Measurements from ENCODE around the gene KRTAP5-4.
"Not testable (repeated sequence)": the region's sequence is repeated elsewhere in the genome, so short reads cannot be mapped to it uniquely, and the experiment has no call there.

Gene KRTAP5-4

GRCh38 chr11:1600626-1601025, 21.3 kb downstream of the KRTAP5-4 start:
- no peak for DNase-seq (ENCODE audit: low read depth in 2 of 2)

DNA sequence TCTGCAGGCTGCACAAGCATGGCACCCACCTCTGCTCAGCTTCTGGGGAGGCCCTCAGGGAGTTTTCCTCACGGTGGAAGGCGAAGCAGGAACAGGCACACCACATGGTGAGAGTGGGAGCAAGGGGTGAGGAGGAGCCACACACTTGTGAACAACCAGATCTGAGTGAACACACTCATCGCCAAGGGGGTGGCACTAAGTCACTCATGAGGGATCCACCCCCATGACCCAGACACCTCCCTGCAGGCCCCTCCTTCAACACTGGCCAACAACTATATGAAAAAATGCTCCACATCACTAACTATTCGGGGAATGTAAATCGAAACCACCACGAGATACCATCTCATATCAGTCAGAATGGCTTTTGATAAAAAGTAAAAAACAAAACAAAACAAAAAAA, 23.1 kb downstream of the KRTAP5-4 start:
- no peak for DNase-seq (ENCODE audit: low read depth in 2 of 2)

DNA sequence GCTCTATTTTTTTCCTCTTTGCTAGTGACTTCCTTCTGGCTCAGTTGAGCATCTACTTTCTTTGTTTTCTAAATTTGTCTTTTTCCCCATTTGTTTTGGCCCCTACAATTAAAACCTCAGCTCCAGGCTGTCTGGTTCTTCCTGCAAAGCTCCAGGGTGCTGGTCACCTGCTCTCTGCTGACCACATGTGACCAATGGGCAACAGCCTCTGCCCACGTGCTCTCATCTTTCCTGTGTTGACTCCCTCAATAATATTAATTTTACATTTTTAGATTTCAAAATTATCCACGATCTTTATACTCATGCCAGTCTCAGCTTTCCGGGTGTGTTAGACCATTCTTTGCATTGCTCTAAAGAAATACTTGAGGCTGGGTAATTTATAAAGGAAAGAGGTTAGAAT, 23.5 kb downstream of the KRTAP5-4 start:
- DNase-seq (ENCODE audit: low read depth in 2 of 2): not testable (repeated sequence)

GRCh38 chr11:1597994-1598380, 24.0 kb downstream of the KRTAP5-4 start, which contains the start of gene KRTAP5-2:
Gene KRTAP5-2 (minus strand): TSS chr11:1598294. CDS start chr11:1598250, 44 bp downstream.
- DNase-seq (ENCODE audit: low read depth in 2 of 2): no peak

- DNase-seq (ENCODE audit: low read depth in 2 of 2): no peak
Observed at GRCh38 chr11:1597331-1597993, 24.5 kb downstream of the KRTAP5-4 start.

DNA sequence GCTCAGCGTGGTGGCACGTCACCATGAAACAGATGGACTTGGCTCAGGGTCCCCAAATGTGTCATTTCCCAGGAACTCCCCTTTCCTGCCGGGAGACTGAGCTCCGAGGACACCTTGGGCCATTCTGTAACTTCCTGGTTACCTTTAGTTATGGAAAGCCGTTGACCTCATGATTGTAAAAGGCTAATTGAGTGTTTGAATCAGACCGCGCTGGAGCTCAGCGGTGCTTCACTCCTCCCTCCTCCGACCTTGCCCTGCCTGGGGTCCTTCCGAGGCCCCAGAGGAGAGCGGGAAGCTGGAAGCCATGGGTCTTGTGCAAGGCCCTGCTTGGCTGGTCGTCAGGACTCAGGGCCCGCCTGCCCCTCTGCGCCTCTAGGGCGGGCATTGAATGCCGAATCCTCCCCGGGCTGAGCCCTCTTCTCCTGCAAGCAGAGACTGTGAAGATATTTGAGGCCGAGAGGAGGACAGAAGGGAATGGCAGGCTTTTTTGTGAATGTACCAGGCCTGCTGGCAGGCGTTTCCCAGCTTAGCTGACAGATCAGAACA, 25.3 kb downstream of the KRTAP5-4 start:
- not testable (repeated sequence) for DNase-seq (ENCODE audit: low read depth in 2 of 2)

GRCh38 chr11:1595994-1596575, 25.9 kb downstream of the KRTAP5-4 start:
- not testable (repeated sequence) for DNase-seq (ENCODE audit: low read depth in 2 of 2)

DNA sequence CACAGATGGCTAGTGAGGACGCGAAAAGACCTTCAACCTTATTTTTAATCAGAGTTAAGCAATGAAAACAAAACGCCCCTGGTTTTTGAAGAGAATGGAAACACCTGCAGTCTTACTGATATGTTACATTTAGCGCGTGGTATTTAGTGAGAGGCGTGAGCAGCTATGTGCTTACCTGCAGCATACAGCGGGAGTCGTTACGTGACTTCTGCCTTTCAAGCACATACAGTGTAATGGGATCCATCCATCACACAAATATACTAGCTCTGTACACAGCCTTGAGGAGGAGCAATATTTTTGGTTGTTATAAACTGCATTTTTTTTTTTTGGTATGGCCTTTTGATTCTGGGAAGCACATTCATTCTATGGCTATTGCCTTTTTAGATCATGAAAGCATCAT, 29.3 kb downstream of the KRTAP5-4 start:
- DNase-seq (ENCODE audit: low read depth in 2 of 2): no peak

GRCh38 chr11:1589996-1590395, 31.9 kb downstream of the KRTAP5-4 start:
- no peak for DNase-seq (ENCODE audit: low read depth in 2 of 2)

DNA sequence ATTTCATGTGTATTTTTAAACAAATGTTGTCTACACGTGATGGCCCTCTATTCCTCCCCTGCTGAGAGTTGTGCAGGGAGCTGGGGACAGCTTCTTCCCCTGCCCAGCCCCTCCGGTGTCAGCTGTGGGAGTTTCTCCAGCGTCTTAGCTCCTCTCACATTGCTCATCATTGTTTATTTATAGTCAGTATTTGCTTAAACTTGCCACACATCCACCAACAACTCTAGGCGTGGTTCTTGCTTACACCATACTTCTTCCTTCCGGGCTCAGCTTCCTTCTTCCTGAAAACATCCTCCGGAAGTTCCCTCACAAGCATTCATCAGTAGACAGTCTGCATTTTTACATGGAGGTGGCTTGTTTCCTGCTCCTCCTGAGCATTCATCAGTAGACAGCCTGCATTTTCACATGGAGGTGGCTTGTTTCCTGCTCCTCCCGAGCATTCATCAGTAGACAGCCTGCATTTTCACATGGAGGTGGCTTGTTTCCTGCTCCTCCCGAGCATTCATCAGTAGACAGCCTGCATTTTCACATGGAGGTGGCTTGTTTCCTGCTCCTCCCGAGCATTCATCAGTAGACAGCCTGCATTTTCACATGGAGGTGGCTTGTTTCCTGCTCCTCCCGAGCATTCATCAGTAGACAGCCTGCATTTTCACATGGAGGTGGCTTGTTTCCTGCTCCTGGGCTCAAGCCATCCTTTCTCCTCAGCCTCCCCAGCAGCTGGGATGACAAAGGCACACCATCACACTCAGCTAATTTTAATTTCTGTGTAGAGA, 32.6 kb downstream of the KRTAP5-4 start:
- DNase-seq (ENCODE audit: low read depth in 2 of 2): not testable (repeated sequence)

DNA sequence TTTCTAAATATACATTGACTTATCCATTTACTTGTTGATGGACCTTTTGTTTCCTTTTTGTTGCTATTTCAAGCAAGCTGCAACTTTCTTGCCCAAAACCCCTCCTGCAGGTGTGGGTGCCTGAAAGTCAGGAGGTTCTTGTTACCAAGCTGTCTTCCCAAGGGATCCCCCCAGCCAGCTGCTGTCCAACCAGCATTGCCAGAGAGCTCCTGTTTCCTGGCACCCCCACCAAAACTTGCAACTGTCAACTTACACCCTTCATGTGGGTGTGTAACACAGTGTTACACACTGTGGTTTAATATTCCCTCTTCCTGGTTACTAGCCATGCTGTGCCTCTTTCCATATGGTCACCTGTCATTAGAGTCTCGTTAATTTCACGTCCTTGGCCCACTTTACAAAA, 35.2 kb downstream of the KRTAP5-4 start:
- no peak for DNase-seq (ENCODE audit: low read depth in 2 of 2)

DNA sequence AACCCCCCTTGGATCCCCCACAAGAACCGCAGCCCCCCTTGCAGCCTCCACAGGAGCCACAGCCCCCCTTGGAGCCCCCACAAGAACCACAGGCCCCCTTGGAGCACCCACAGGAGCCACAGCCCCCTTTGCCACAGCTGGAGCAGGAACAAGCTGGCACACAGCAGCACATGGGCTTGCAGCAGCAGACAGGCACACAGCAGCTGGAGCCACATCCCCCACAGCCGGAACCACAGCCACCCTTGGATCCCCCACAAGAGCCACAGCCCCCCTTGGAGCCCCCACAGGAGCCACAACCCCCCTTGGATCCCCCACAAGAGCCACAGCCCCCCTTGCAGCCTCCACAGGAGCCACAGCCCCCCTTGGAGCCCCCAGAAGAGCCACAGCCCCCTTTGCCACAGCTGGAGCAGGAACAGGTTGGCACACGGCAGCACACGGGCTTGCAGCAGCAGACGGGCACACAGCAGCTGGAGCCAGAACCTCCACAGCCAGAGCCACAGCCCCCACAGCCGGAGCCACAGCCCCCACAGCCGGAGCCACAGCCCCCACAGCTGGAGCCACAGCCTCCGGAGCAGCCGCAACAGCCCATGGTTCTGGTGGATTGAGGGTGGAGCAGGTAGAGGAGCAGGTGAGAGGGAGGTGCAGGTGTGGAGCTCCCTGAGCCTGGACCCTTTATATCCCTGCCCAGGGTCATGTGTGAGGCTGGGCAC, 37.1 kb downstream of the KRTAP5-4 start, which contains the start of gene KRTAP5-1:
TSS of gene KRTAP5-1 (minus strand) at position 623 of the 710 bp plus-strand sequence. CDS start at position 589, 34 bp downstream.
- DNase-seq (ENCODE audit: low read depth in 2 of 2): not testable (repeated sequence)

GRCh38 chr11:1582909-1583308, 39.0 kb downstream of the KRTAP5-4 start:
- DNase-seq (ENCODE audit: low read depth in 2 of 2): not testable (repeated sequence)

DNA sequence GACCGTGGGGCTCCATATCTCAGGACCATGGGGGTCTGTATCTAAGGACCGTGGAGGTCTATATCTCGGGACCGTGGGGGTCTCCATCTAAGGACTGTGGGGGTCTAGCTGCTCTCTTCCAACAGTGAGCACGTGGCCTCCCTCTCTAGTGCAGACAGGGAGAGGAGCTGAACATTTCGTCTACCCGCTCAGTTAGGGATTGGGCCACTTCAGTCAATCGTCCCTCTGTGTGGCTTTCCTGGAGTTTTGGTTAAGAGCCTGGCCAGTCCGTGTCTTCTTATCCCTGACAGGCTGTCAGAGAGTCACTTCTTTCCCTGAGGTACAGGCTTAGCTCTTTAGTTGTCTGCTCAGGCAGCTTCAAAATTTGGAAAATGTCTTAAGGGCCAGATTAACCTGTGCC, 40.0 kb downstream of the KRTAP5-4 start:
- DNase-seq (ENCODE audit: low read depth in 2 of 2): no peak

DNA sequence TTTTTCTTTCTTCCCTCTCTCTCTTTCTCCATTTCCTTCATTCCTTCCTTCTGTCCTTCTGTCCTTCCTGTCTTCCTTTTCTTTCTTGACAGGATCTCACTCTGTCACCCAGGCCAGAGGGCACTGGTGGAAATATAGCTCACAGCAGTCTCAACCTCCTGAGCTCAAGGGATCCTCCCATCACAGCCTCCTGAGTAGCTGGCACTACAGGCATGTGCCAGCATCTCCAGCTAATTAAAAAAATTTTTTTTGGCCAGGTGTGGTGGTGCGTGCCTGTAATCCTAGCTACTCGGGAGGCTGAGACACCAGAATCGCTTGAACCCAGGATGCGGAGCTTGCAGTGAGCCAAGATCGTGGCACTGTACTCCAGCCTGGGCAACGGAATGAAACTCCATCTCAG, 45.1 kb downstream of the KRTAP5-4 start:
- DNase-seq (ENCODE audit: low read depth in 2 of 2): no peak

DNA sequence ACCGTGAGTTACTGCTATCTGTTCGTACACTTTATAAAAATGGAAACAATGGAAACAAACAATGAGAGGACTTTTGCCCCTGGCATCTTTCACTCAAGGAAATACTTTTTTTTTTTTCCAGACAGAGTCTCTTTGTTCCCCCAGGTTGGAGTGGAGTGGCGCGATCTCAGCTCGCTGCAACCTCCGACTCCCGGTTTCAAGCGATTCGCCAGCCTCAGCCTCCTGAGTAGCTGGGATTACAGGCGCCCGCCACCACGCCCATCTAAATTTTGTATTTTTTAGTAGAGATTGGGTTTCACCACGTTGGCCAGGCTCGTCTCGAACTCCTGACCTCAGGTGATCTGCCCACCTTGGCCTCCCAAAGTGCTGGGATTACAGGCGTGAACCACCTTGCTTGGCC, 46.2 kb downstream of the KRTAP5-4 start:
- not testable (repeated sequence) for DNase-seq (ENCODE audit: low read depth in 2 of 2)

GRCh38 chr11:1574933-1575242, 47.0 kb downstream of the KRTAP5-4 start:
- no peak for DNase-seq (ENCODE audit: low read depth in 2 of 2)

DNA sequence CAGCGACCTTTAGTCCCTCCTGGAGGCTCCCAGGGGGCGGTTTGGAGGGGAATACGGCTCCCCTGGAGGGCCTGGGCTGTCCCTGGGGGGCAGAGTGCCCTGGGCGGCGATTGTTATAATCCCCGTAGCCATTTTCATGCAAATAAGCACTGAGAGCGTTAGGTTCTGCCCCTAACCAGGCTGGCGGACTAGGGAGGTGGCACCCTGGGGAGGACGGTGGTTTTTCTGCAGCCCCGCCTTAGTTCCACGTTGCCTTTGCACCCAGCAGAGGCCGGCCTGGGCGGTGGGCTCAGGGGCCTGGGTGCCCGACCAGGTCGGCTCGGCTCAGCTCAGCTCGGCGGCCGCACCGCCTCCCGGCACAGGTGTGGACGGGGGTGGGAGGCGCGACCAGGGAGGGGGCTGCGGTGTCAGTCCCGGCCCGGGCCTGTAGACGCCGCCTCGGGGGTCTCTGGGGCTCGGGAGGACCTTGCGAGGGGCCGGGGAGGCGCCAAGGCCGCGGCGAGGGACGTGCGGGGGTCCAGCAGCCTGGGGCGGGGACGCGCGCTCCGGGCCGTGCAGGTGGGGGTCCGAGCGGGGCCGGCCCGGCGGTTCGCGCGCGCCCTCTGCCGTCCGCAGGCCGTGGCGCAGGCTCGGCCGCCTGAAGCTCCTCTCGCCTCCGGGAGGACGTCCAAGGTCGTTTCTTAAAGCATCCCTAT, 47.6 kb downstream of the KRTAP5-4 start:
- no peak for DNase-seq (ENCODE audit: low read depth in 2 of 2)

DNA sequence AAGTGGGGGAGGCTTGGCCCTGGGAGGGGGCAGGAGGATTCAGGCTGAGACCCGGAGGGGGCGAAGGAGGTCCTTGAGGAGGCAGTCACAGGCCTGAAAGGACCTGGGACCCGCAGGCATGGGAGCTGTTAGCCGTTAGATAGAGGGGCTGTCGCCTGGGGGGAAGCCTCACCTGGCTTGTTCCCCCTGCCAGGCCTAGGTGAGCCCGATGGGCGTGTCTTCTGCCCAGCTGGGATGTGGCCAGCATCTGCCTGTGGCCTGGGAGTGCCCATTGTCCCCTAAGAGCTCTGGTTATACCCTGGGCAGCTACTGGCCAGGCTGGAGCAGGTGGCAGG, 48.1 kb downstream of the KRTAP5-4 start:
- no peak for DNase-seq (ENCODE audit: low read depth in 2 of 2)

GRCh38 chr11:1573077-1573902, 48.6 kb downstream of the KRTAP5-4 start:
- no peak for DNase-seq (ENCODE audit: low read depth in 2 of 2)
